Glutamatergic neuron (in vitro differentiated cells): ENCODE data around the gene OPN1LW. TPM values are rescaled to one million over a fixed set of nuclear protein-coding genes. Genes with fewer than 3 reads are reported as not detected.

ENCODE experiments used
- DNase-seq: peaks from one replicate; pipeline ENCODE4 v3.0.0; 2022
- H3K27ac Mint-ChIP-seq: one replicate; pipeline ENCODE4 v1.8.0; 2020; ENCODE audit warnings: mild to moderate bottlenecking, mixed read lengths, inconsistent platforms; ENCODE audit not compliant: unreplicated experiment
- H3K27me3 Mint-ChIP-seq: one replicate; pipeline ENCODE4 v1.8.0; 2020; ENCODE audit warnings: mild to moderate bottlenecking, moderate library complexity, mixed read lengths, inconsistent platforms; ENCODE audit not compliant: unreplicated experiment
- H3K36me3 Mint-ChIP-seq: one replicate; pipeline ENCODE4 v1.8.0; 2020; ENCODE audit warnings: mild to moderate bottlenecking, mixed read lengths, inconsistent platforms; ENCODE audit not compliant: unreplicated experiment
- H3K4me1 Mint-ChIP-seq: one replicate; pipeline ENCODE4 v1.8.0; 2020; ENCODE audit warnings: mild to moderate bottlenecking, low read depth, mixed read lengths, inconsistent platforms; ENCODE audit not compliant: unreplicated experiment
- H3K4me3 Mint-ChIP-seq: one replicate; pipeline ENCODE4 v1.8.0; 2020; ENCODE audit warnings: mild to moderate bottlenecking, mixed read lengths, inconsistent platforms; ENCODE audit not compliant: unreplicated experiment
- H3K9me3 Mint-ChIP-seq: one replicate; pipeline ENCODE4 v1.8.0; 2020; ENCODE audit warnings: mild to moderate bottlenecking, moderate library complexity, mixed read lengths, inconsistent platforms; ENCODE audit not compliant: unreplicated experiment
- total RNA-seq: library from RNA; stranded (reverse); fragmentation: NEBNext Ultra II Directional; extraction: Animal tissue kit (Norgen Biotek cat#: 25700); gene quantifications from one replicate; pipeline ENCODE4 v1.2.1, GENCODE V29; 2021; ENCODE audit not compliant: unreplicated experiment
- TF ChIP-seq, protein P1 (sequence below): fragments of 200-600 bp; sonication (generic); IDR thresholded peaks from one replicate; pipeline ENCODE4 v1.5.0; 2021; ENCODE audit not compliant: partially characterized antibody, unreplicated experiment

OPN1LW gene
- total RNA-seq, 1 donor from 2014 or later, result 2.6 TPM

DNA sequence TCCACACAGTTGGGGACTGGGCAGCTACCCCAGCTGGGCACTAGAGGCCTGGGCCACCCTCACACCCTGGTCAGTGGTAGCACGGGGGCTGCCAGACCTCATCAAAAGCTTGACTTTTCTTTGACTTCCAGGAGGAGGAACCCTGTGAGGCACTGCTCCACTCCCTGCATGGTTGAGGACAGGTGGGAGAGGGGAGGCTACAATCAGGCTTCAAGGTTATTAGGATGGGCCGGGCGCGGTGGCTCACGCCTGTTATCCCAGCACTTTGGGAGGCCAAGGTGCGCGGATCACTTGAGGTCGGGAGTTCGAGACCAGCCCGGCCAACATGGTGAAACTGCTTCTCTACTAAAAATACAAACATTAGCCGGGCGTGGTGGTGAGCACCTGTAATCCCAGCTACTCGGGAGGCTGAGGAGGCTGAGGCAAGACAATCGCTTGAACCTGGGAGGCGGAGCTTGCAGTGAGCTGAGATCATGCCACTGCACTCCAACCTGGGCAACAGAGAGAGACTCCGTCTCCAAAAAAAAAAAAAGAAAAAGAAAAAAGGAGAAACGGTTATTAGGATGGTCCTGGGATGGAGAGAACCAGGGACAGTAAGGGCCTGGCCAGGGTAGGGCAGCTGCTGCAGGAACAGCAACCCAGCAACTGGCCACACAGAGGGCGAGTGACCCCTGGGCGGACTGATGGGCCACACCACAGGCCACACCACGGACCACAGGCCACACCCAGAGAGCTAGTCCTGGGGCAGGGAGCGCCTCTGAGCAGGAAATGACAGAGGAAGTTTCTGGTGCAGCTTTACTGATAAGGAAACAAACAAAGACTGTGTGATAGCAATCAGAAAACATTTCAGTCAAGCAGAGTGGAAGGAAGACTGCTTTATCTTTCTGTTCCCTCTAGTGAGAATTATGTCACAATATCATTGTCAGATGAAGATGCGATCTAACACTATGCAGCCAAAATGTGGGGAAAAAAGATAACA lies 20.5 kb upstream of the OPN1LW start:
- no peaks in the 10 kb centered on the region for H3K4me1 Mint-ChIP-seq
- no peak overlapping the region for H3K27ac Mint-ChIP-seq
- H3K4me3 Mint-ChIP-seq, result no peak overlapping the region
- TF ChIP-seq, protein P1, sequence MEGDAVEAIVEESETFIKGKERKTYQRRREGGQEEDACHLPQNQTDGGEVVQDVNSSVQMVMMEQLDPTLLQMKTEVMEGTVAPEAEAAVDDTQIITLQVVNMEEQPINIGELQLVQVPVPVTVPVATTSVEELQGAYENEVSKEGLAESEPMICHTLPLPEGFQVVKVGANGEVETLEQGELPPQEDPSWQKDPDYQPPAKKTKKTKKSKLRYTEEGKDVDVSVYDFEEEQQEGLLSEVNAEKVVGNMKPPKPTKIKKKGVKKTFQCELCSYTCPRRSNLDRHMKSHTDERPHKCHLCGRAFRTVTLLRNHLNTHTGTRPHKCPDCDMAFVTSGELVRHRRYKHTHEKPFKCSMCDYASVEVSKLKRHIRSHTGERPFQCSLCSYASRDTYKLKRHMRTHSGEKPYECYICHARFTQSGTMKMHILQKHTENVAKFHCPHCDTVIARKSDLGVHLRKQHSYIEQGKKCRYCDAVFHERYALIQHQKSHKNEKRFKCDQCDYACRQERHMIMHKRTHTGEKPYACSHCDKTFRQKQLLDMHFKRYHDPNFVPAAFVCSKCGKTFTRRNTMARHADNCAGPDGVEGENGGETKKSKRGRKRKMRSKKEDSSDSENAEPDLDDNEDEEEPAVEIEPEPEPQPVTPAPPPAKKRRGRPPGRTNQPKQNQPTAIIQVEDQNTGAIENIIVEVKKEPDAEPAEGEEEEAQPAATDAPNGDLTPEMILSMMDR, result no peak
- no peak for DNase-seq
- no peaks in the 10 kb centered on the region for H3K36me3 Mint-ChIP-seq
- H3K27me3 Mint-ChIP-seq, result peaks cover 1% of the 10 kb centered on the region
- no peaks in the 10 kb centered on the region for H3K9me3 Mint-ChIP-seq

DNA sequence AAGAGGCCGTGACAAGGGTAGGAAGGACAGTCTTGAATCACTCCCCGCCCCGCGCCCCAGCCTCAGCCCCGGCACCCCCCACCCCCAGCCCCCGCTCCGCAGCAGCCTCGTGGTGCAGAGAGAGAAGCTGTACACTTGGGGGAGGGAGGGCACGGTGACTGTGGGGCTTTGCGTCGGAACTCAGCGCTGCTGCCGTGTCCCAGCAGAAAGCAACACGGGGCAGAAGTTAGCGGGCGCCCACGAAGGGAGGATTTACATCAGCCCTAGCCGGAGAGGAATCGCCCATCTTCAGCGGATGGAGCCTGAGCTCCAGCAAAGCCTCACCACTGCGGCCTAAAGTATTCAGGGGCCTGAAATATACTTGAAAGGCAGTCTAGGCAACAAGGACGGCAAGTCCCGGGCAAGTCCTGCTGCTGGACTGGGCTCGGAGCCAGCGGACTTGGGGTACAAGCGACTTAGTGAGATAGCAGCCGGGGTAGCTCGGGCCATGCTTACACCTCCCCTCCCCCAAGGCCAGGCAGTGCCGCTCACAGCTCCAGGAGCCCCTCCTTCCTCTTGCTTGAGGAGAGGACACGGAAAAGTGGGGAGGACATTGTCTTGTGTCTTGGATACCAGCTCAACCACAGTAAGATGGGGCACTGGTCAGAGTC lies 18.5 kb upstream of the OPN1LW start:
- TF ChIP-seq, protein P1, result no peak
- DNase-seq, result no peak
- no peaks in the 10 kb centered on the region for H3K36me3 Mint-ChIP-seq
- H3K4me1 Mint-ChIP-seq, result no peaks in the 10 kb centered on the region
- H3K27me3 Mint-ChIP-seq, result peaks cover 1% of the 10 kb centered on the region
- no peak overlapping the region for H3K4me3 Mint-ChIP-seq
- no peaks in the 10 kb centered on the region for H3K9me3 Mint-ChIP-seq
- H3K27ac Mint-ChIP-seq, result no peak overlapping the region

DNA sequence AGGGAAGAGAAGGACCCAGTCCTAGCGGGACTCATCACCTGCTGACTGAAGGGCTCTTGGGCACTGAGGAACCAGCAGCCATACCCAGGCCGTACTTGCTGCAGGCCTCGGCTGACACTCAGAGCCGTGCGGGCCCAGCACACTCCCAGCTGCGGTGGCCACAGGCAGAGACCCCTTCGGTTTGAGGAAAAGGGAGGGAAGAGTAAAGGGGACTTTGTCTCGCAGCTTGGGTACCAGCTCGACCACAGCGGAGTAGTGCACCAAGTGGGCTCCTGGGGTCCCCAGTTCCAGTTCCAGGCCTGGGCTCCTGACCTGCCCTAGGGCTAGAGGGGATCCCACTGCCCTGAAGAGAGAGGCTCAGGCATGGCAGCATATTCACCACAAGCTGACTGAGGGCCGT lies 17.9 kb upstream of the OPN1LW start:
- H3K27me3 Mint-ChIP-seq, result peaks cover 1% of the 10 kb centered on the region
- no peaks in the 10 kb centered on the region for H3K9me3 Mint-ChIP-seq
- H3K27ac Mint-ChIP-seq, result no peak overlapping the region

DNA sequence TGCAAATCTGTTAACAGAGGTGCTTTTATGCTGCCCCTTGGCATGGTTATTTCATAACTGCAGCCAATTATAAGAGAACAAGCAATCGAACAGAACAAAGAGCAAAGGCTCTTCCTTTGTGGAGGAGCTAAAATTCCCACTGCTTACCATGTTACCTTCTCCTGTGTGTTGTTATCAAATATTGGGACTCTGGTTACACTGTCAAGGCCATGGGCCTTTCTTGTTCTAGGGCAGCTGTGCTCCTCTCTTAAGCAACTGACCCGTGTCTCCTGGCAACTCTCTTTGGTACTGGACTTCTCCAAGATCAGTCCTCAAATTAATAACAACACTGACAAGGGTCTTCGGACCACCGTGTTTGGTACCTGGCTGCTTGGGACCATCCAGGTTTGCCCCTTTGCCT lies 12.1 kb upstream of the OPN1LW start:
- Mint-ChIP-seq H3K27ac (no peak overlapping the region), H3K36me3 (no peaks in the 10 kb centered on the region), H3K27me3 (no peaks in the 10 kb centered on the region), H3K4me1 (peaks cover 8% of the 10 kb centered on the region), H3K9me3 (no peaks in the 10 kb centered on the region), H3K4me3 (no peak overlapping the region)
- TF ChIP-seq, protein P1, result no peak
- no peak for DNase-seq

More for the DNA sequence above, 17.9 kb upstream of the OPN1LW start:
- DNase-seq, result no peak
- H3K36me3 Mint-ChIP-seq, result no peaks in the 10 kb centered on the region
- H3K4me1 Mint-ChIP-seq, result no peaks in the 10 kb centered on the region
- H3K4me3 Mint-ChIP-seq, result no peak overlapping the region
- TF ChIP-seq, protein P1, result no peak

DNA sequence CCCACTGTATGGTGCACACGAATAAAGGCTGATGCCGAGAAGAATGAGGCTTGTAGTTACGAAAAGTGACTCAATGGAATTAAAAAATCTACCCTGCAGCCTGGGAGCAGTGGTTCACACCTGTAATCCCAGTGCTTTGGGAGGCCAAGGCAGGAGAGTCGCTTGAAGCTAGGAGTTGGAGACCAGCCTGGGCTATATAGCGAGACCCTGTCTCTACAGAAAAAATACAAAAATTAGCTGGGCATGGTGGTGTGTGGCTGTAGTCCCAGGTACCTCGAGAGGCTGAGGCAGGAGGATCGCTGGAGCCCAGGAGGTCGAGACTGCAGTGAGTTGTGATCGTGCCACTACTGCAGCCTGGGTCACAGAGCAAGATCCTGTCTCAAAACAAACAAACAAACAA lies 11.7 kb upstream of the OPN1LW start:
- Mint-ChIP-seq H3K36me3 (no peaks in the 10 kb centered on the region), H3K27ac (no peak overlapping the region), H3K27me3 (no peaks in the 10 kb centered on the region), H3K9me3 (no peaks in the 10 kb centered on the region), H3K4me1 (peaks cover 8% of the 10 kb centered on the region), H3K4me3 (no peak overlapping the region)
- no peak for DNase-seq
- TF ChIP-seq, protein P1, result no peak
